H7 (cell line): Measurements from ENCODE around the gene ZEB1. TPM values are rescaled to one million over a fixed set of nuclear protein-coding genes. Genes with fewer than 3 reads are reported as not detected.
"Not testable (repeated sequence)": the region's sequence is repeated elsewhere in the genome, so short reads cannot be mapped to it uniquely, and the experiment has no call there.

ENCODE experiments used
- DNase-seq: peaks from one replicate; pipeline ENCODE4 v3.0.0; 2012
- H3K27me3 ChIP-seq: 2 replicates; pipeline ENCODE4 v1.6.0; 2011; ENCODE audit warnings: mild to moderate bottlenecking, low read length; ENCODE audit not compliant: control insufficient read depth, insufficient read depth
- H3K36me3 ChIP-seq: replicated peaks from 2 replicates; pipeline ENCODE4 v1.5.1; 2011; ENCODE audit warnings: low read length; ENCODE audit not compliant: control insufficient read depth, insufficient read depth
- H3K4me3 ChIP-seq: 2 replicates; pipeline ENCODE4 v1.5.1; 2011; ENCODE audit warnings: low read depth, mild to moderate bottlenecking, control low read depth, low read length, moderate library complexity; ENCODE audit not compliant: insufficient read depth
- total RNA-seq: library from RNA; depleted of rRNA; stranded (reverse); fragments of >200 nt; shearing (Covaris generic); gene quantifications from 2 replicates; pipeline ENCODE4 v1.2.3, GENCODE V29; 2014

ZEB1 gene
- total RNA-seq, 1 experiment from 2014 or later = 6.8 TPM

GRCh38 chr10:31343009-31343408 lies 24.0 kb downstream of the ZEB1 start:
- no peak for DNase-seq
- Histone ChIP-seq H3K4me3 (no peak overlapping the region), H3K36me3 (no peaks in the 10 kb centered on the region), H3K27me3 (no peaks in the 10 kb centered on the region)

GRCh38 chr10:31343551-31343950 lies 24.5 kb downstream of the ZEB1 start:
- Histone ChIP-seq H3K27me3 (no peaks in the 10 kb centered on the region), H3K4me3 (no peak overlapping the region)

DNA sequence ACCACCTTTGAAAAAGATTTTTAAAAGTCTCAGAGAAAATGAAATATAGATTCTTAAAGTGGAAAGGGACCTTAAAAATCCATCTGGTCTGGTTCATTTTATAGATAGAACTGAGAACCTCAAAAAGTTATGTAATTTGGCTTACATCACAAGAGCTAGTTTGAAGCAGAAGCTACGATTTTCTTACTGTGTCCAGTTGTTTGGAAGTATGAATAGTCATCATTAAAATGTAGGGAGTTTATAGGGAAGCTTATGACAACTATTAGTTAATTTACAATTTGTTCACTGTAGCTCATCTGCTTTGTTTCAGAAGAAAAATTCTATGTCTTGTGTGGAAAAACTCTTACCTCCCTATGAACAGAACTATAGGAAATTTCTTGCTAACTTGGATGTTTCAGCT lies 26.9 kb downstream of the ZEB1 start:
- H3K4me3 ChIP-seq = no peak overlapping the region
- DNase-seq = no peak
- H3K36me3 ChIP-seq = no peaks in the 10 kb centered on the region
- no peaks in the 10 kb centered on the region for H3K27me3 ChIP-seq

More at GRCh38 chr10:31343551-31343950, 24.5 kb downstream of the ZEB1 start:
- H3K36me3 ChIP-seq = no peaks in the 10 kb centered on the region
- no peak for DNase-seq

DNA sequence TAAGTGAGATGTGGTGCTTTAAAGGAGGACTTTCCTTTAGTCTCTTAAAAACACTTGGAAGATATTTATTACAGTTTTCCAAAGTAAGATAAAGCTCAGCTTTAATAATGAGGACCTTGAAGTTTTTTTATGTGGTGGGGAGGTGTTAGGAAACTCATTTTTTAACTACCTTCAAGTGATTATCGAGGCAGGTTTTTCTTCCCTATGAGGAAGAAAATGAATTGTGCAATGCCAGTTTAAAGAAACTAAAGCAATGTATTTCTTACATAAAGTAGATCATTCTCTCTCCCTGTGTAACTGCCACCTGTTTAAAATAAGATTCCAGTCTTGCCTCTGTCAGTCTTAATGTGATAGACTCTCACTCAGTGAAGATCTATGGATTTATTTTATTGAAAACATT lies 27.9 kb downstream of the ZEB1 start:
- DNase-seq = no peak
- H3K4me3 ChIP-seq = no peak overlapping the region
- no peaks in the 10 kb centered on the region for H3K27me3 ChIP-seq
- H3K36me3 ChIP-seq = no peaks in the 10 kb centered on the region

DNA sequence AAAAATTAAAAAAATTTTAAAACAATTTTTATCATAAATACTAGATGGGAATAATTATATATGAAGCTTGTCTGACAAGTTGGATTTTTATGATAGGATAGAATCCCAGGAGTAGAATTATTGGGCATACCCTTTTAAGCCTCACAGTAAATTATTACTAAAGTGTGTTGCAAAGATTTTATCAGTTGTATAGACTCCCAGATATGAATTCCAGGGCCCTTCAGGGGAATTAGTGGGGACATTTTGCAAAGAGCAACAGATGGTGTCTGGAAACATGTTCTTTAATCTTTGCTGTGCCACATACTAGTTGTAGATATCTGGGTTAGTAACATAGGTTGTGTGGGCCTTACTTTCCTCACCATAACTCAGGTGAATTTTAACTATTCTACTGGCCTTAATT lies 28.7 kb downstream of the ZEB1 start:
- DNase-seq = no peak
- no peaks in the 10 kb centered on the region for H3K27me3 ChIP-seq
- H3K36me3 ChIP-seq = no peaks in the 10 kb centered on the region

DNA sequence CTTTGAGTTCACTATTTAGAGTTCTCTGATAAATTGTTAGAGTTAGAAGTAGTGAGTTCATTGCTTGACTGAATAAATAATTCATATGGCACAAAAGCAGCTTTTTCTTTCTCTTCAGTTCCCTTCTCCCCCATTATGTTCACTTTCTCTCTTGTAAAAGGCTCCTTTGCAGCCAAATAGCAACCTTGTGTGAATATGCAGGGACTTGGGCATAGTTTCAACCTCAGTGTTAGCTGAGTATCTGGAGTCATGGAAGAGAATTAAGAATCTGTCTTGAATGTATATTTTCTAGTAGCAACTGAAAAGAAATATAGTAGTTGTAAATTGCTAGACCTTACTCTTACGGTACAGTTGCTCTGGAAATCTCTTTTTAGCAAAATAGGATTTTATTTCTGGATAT lies 31.9 kb downstream of the ZEB1 start:
- Histone ChIP-seq H3K36me3 (no peaks in the 10 kb centered on the region), H3K27me3 (no peaks in the 10 kb centered on the region), H3K4me3 (no peak overlapping the region)
- DNase-seq = no peak

More for the DNA sequence above, 28.7 kb downstream of the ZEB1 start:
- H3K4me3 ChIP-seq = no peak overlapping the region

GRCh38 chr10:31352436-31353226 lies 33.6 kb downstream of the ZEB1 start:
- Histone ChIP-seq H3K4me3 (no peak overlapping the region), H3K27me3 (no peaks in the 10 kb centered on the region), H3K36me3 (no peaks in the 10 kb centered on the region)
- no peak for DNase-seq

GRCh38 chr10:31353574-31353973 lies 34.6 kb downstream of the ZEB1 start:
- no peaks in the 10 kb centered on the region for H3K36me3 ChIP-seq
- no peak overlapping the region for H3K4me3 ChIP-seq
- DNase-seq = no peak
- no peaks in the 10 kb centered on the region for H3K27me3 ChIP-seq

DNA sequence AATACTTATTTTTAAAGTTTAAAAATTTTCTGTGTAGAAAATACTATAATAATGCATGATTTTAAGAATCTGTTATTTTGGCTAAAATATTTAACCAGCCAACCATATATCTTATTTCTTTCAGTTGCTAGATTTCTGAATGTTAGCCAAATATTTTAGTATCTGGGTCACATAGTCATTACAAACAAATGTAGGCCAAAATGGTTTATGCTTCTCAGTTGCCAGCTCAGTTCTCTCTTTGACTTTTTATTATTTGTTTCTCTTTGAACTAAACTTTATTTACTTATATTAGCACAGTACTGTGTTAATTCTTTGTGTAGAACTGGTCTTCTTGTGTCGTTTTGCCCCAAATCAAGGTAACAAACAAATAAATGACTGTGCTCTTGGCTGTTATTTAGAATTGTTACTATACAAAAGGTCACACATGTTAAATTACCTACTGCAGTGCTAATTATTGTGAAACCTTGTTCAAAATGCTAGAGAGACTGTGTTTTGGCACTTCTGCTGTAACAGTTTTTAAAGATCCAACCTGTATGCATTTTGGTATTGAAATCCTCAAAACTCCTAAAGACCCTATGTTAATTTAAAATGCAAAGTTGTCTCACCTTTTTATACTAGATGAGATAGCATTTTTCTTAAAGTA lies 39.8 kb downstream of the ZEB1 start:
- Histone ChIP-seq H3K36me3 (no peaks in the 10 kb centered on the region), H3K27me3 (no peaks in the 10 kb centered on the region), H3K4me3 (no peak overlapping the region)
- DNase-seq = no peak

DNA sequence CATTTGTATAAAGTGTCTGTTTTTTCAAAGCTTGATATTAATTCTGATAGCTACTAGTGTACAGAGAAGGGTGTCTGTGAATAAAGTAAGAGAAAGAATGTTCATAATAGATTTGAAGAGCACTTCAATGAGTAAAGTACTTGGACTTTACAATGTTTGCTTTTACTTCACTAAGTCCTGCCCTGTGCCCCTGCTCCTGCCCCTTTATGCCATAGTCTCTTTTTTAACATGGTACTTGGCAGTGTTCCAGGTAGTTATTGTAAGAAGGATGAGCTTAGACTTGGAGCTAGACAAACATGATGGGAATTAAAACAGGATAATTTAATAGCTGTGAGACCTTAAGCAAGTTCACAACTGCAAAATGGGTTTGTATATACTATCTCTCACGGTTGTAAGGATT lies 41.0 kb downstream of the ZEB1 start:
- no peak for DNase-seq
- Histone ChIP-seq H3K4me3 (no peak overlapping the region), H3K27me3 (no peaks in the 10 kb centered on the region), H3K36me3 (no peaks in the 10 kb centered on the region)

DNA sequence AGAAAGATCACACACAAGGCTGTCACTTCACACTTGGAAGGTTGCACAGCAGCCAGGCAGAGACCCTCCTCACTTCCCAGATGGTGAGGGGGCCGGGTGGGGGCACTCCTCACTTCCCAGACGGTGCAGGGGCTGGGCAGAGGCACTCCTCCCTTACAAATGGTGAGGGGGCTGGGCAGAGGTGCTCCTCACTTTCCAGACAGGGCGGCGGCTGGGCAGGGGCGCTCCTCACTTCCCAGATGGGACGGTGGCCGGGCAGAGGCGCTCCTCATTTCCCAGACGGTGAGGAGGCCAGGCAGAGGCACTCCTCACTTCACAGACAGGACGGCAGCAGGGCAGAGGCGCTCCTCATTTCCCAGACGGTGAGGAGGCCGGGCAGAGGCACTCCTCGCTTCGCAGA lies 42.5 kb downstream of the ZEB1 start:
- H3K4me3 ChIP-seq, DNase-seq, H3K27me3 ChIP-seq, H3K36me3 ChIP-seq: not testable (repeated sequence)

DNA sequence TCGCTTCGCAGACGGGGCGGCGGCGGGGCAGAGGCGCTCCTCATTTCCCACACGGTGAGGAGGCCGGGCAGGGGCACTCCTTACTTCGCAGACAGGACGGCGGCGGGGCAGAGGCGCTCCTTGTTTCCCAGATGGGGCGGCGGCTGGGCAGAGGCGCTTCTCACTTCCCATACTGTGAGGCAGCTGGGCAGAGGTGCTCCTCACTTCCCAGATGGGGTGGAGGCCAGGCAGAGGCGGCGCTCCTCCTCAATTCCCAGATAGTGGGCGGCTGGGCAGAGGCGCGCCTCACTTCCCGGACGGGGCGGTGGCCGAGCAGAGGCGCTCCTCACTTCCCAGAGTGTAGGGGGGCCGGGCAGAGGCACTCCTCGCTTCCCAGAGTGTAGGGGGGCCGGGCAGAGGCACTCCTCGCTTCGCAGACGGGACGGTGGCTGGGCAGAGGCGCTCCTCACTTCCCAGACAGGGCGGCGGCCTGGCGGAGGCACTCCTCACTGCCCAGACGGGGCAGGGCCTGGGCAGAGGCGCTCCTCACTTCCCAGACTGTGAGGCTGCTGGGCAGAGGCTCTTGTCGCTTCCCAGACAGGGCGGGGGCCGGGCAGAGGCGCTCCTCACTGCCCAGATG lies 43.1 kb downstream of the ZEB1 start:
- no peak for DNase-seq
- Histone ChIP-seq H3K4me3 (no peak overlapping the region), H3K27me3 (no peaks in the 10 kb centered on the region), H3K36me3 (no peaks in the 10 kb centered on the region)

DNA sequence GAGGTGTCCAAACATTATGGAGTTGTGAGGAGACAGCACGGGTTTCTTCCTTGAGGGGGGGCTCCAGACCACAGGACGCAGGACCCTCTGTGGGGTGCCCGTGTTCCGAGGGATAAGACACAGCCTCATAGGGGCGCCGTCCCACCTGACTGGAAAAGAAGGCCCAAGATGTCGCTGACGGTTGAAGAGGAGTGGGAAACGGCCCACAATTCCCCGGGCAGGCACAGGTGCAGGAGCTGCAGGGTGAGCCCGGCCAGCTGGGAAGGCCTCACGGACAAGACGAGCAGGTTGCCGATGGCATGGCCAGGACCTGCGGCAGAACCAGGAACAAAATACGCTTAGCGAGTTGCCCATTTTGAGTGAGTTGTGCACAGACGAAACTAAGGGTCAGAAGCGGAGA lies 44.7 kb downstream of the ZEB1 start:
- DNase-seq, H3K27me3 ChIP-seq, H3K36me3 ChIP-seq, H3K4me3 ChIP-seq: not testable (repeated sequence)

- not testable (repeated sequence) for H3K36me3 ChIP-seq, H3K27me3 ChIP-seq, DNase-seq, H3K4me3 ChIP-seq
Measured at GRCh38 chr10:31364238-31364637, 45.2 kb downstream of the ZEB1 start.

- no peak for DNase-seq
- no peaks in the 10 kb centered on the region for H3K36me3 ChIP-seq
- no peaks in the 10 kb centered on the region for H3K27me3 ChIP-seq
- no peak overlapping the region for H3K4me3 ChIP-seq
Measured at GRCh38 chr10:31366703-31367102, 47.7 kb downstream of the ZEB1 start.
